ENCODE results near the gene COTL1.

COTL1 gene

GRCh38 chr16:84593825-84594724, 23.8 kb downstream of the COTL1 start:
- Histone ChIP-seq H3K36me3 (ENCODE audit: control insufficient read depth, insufficient read depth, low read length) (peaks cover 13% of the 10 kb centered on the region), H3K4me3 (replicated peaks; ENCODE audit: low read depth, low read length) (peak overlapping the region; percentile 66), H3K27me3 (replicated peaks; ENCODE audit: control insufficient read depth, insufficient read depth, low read length) (no peaks in the 10 kb centered on the region)
- DNase-seq (ENCODE audit: extremely low read depth, insufficient read length), result peak; percentile 93
- no peak for TF ChIP-seq CTCF (IDR thresholded peaks at IDR 0.05; ENCODE audit: insufficient read depth, low read length, poor library complexity, severe bottlenecking)

- no peak for TF ChIP-seq CTCF (IDR thresholded peaks at IDR 0.05; ENCODE audit: insufficient read depth, low read length, poor library complexity, severe bottlenecking)
- H3K27me3 ChIP-seq (replicated peaks; ENCODE audit: control insufficient read depth, insufficient read depth, low read length), result no peaks in the 10 kb centered on the region
- no peak for DNase-seq (ENCODE audit: extremely low read depth, insufficient read length)
- no peak overlapping the region for H3K4me3 ChIP-seq (replicated peaks; ENCODE audit: low read depth, low read length)
- H3K36me3 ChIP-seq (ENCODE audit: control insufficient read depth, insufficient read depth, low read length), result peaks cover 16% of the 10 kb centered on the region
Observed at GRCh38 chr16:84592718-84593117, 25.2 kb downstream of the COTL1 start.

- no peak for TF ChIP-seq CTCF (IDR thresholded peaks at IDR 0.05; ENCODE audit: insufficient read depth, low read length, poor library complexity, severe bottlenecking)
- H3K4me3 ChIP-seq (replicated peaks; ENCODE audit: low read depth, low read length), result no peak overlapping the region
- peaks cover 16% of the 10 kb centered on the region for H3K36me3 ChIP-seq (ENCODE audit: control insufficient read depth, insufficient read depth, low read length)
- DNase-seq (ENCODE audit: extremely low read depth, insufficient read length), result no peak
- H3K27me3 ChIP-seq (replicated peaks; ENCODE audit: control insufficient read depth, insufficient read depth, low read length), result no peaks in the 10 kb centered on the region
Observed at GRCh38 chr16:84589975-84590719, 27.7 kb downstream of the COTL1 start.

GRCh38 chr16:84588991-84589390, 28.9 kb downstream of the COTL1 start:
- Histone ChIP-seq H3K27me3 (replicated peaks; ENCODE audit: control insufficient read depth, insufficient read depth, low read length) (no peaks in the 10 kb centered on the region), H3K36me3 (ENCODE audit: control insufficient read depth, insufficient read depth, low read length) (peaks cover 20% of the 10 kb centered on the region), H3K4me3 (replicated peaks; ENCODE audit: low read depth, low read length) (no peak overlapping the region)
- no peak for TF ChIP-seq CTCF (IDR thresholded peaks at IDR 0.05; ENCODE audit: insufficient read depth, low read length, poor library complexity, severe bottlenecking)
- no peak for DNase-seq (ENCODE audit: extremely low read depth, insufficient read length)

GRCh38 chr16:84585886-84586285, 32.0 kb downstream of the COTL1 start:
- no peak for DNase-seq (ENCODE audit: extremely low read depth, insufficient read length)
- Histone ChIP-seq H3K27me3 (replicated peaks; ENCODE audit: control insufficient read depth, insufficient read depth, low read length) (no peaks in the 10 kb centered on the region), H3K4me3 (replicated peaks; ENCODE audit: low read depth, low read length) (peak overlapping the region; percentile 18), H3K36me3 (ENCODE audit: control insufficient read depth, insufficient read depth, low read length) (peaks cover 21% of the 10 kb centered on the region)
- no peak for TF ChIP-seq CTCF (IDR thresholded peaks at IDR 0.05; ENCODE audit: insufficient read depth, low read length, poor library complexity, severe bottlenecking)
